Liver (tissue), 9 donors: Measurements from ENCODE around the gene SCN8A. TPM values are rescaled to one million over a fixed set of nuclear protein-coding genes. Genes with fewer than 3 reads are reported as not detected.

Source experiments
- DNase-seq: peaks from one replicate; pipeline ENCODE4 v3.0.0-alpha.2; 2017; ENCODE audit warnings: low spot score
- H3K27ac ChIP-seq, 2 donors: one replicate each; pipeline ENCODE4 v1.7.0; 2013; ENCODE audit warnings: inconsistent platforms in 2 of 2, low read length in 2 of 2, control low read depth in 1 of 2, low read depth in 1 of 2, mild to moderate bottlenecking in 1 of 2
- H3K27me3 ChIP-seq, 4 donors: one replicate each; pipeline versions ENCODE4 v1.6.1 to v1.7.0; 2013; ENCODE audit warnings: low read length in 3 of 4, inconsistent platforms in 1 of 4, mild to moderate bottlenecking in 1 of 4, moderate library complexity in 1 of 4; ENCODE audit not compliant: control insufficient read depth in 4 of 4, insufficient read depth in 4 of 4
- H3K36me3 ChIP-seq, 4 donors: one replicate each; pipeline versions ENCODE4 v1.6.1 to v1.7.0; 2013; ENCODE audit warnings: low read length in 3 of 4, mild to moderate bottlenecking in 3 of 4, low read depth in 1 of 4, moderate library complexity in 1 of 4; ENCODE audit not compliant: control insufficient read depth in 4 of 4, insufficient read depth in 3 of 4
- H3K4me1 ChIP-seq, 4 donors: one replicate each; pipeline versions ENCODE4 v1.6.1 to v1.7.0; 2013; ENCODE audit warnings: low read length in 3 of 4, mild to moderate bottlenecking in 3 of 4, moderate library complexity in 1 of 4; ENCODE audit not compliant: control insufficient read depth in 4 of 4, insufficient read depth in 4 of 4
- H3K4me3 ChIP-seq, 3 donors: one replicate each; pipeline versions ENCODE4 v1.6.1 to v1.7.0; 2013; ENCODE audit warnings: low read length in 3 of 3, control low read depth in 1 of 3, low read depth in 1 of 3, mild to moderate bottlenecking in 1 of 3
- H3K9ac ChIP-seq, 2 donors: one replicate each; pipeline ENCODE4 v1.7.0; 2013; ENCODE audit warnings: low read length in 2 of 2, mild to moderate bottlenecking in 2 of 2, moderate library complexity in 2 of 2, control low read depth in 1 of 2, low read depth in 1 of 2
- H3K9me3 ChIP-seq, 4 donors: one replicate each; pipeline versions ENCODE4 v1.6.1 to v1.7.0; 2013; ENCODE audit warnings: low read length in 3 of 4; ENCODE audit not compliant: control insufficient read depth in 4 of 4
- ATF3 ChIP-seq: IDR thresholded peaks from 2 replicates; pipeline ENCODE4 v1.6.1; 2016; ENCODE audit warnings: antibody characterized with exemption
- FOXA1 ChIP-seq: IDR thresholded peaks from 2 replicates; pipeline ENCODE4 v1.6.1; 2016; ENCODE audit warnings: antibody characterized with exemption
- GABPA ChIP-seq, 2 donors: IDR thresholded peaks in 1 of 2; conservative IDR thresholded peaks in 1 of 2; 2 replicates each; pipeline ENCODE4 v1.6.1; 2016; ENCODE audit warnings: antibody characterized with exemption in 2 of 2, mild to moderate bottlenecking in 1 of 2, moderate library complexity in 1 of 2
- HNF4A ChIP-seq, 2 donors: conservative IDR thresholded peaks; 2 replicates each; pipeline ENCODE4 v1.6.1; 2016; ENCODE audit warnings: antibody characterized with exemption in 2 of 2, mild to moderate bottlenecking in 2 of 2
- MAX ChIP-seq: IDR thresholded peaks from 2 replicates; pipeline ENCODE4 v1.6.1; 2016; ENCODE audit warnings: antibody characterized with exemption
- NR2F2 ChIP-seq: IDR thresholded peaks from 2 replicates; pipeline ENCODE4 v1.6.1; 2016; ENCODE audit warnings: antibody characterized with exemption
- RXRA ChIP-seq, 2 donors: IDR thresholded peaks; 2 replicates each; pipeline ENCODE4 v1.6.1; 2017 to 2018; ENCODE audit warnings: antibody characterized with exemption in 2 of 2, mild to moderate bottlenecking in 1 of 2
- SP1 ChIP-seq: IDR thresholded peaks from 2 replicates; pipeline ENCODE4 v1.6.1; 2018; ENCODE audit warnings: antibody characterized with exemption, mild to moderate bottlenecking
- YY1 ChIP-seq: IDR thresholded peaks from 2 replicates; pipeline ENCODE4 v1.6.1; 2016; ENCODE audit warnings: antibody characterized with exemption, mild to moderate bottlenecking
- ZBTB33 ChIP-seq: IDR thresholded peaks from 2 replicates; pipeline ENCODE4 v1.6.1; 2016; ENCODE audit warnings: antibody characterized with exemption
- WGBS: extraction: QIAGEN DNeasy Blood & Tissue Kit; methylation state at CpG from one replicate; pipeline ENCODE4 v1.1.7; 2013; 5-methylcytosine and 5-hydroxymethylcytosine counted together
- polyA plus RNA-seq, 2 donors: library from polyadenylated mRNA; stranded (reverse) in 1 of 2; unstranded in 1 of 2; fragments of 200-250 nt in 1 of 2; fragments of >200 nt in 1 of 2; fragmentation: Nextera tagmentation in 1 of 2; extraction: Ambion mirVana in 1 of 2; gene quantifications; one replicate each; pipeline versions ENCODE4 v1.2.1 to v1.2.3, GENCODE V29; 2013 to 2015
- total RNA-seq, 2 donors: library from RNA; depleted of rRNA; stranded (reverse); fragments of >200 nt; gene quantifications; one replicate each; pipeline ENCODE4 v1.2.3, GENCODE V29; 2014
- donor health status: healthy.
- donor health status: healthy.
- donor health status: healthy.
- donor health status: healthy.
- donor health status: healthy.

Gene SCN8A
- total and polyA plus RNA-seq, 4 donors = 0.84 to 12.7 (median 3.8) TPM

GRCh38 chr12:51852404-51853137 is 261.5 kb downstream of the SCN8A start:
- Histone ChIP-seq H3K4me1 (peaks cover 2 to 13% (median 8%) of the 10 kb centered on the region in 4 donors), H3K4me3 (no peak overlapping the region), H3K27me3 (peaks cover 0 to 6% (median 0%) of the 10 kb centered on the region in 4 donors), H3K27ac (no peak overlapping the region), H3K9me3 (no peaks in the 10 kb centered on the region), H3K9ac (no peak overlapping the region), H3K36me3 (no peaks in the 10 kb centered on the region)
- 89% methylated on average over 5 of the region's 5 CpGs for WGBS
- DNase-seq = no peak
- TF ChIP-seq MAX = no peak
- TF ChIP-seq GABPA (IDR thresholded peaks at IDR 0.05 in 1 of 2, conservative IDR thresholded peaks at IDR 0.05 in 1 of 2) = no peak
- TF ChIP-seq YY1 = no peak
- no peak for TF ChIP-seq RXRA (IDR thresholded peaks at IDR 0.05)
- no peak for TF ChIP-seq ZBTB33
- no peak for TF ChIP-seq ATF3

- Histone ChIP-seq H3K9ac (no peak overlapping the region), H3K4me1 (peaks cover 0 to 7% (median 2%) of the 10 kb centered on the region in 4 donors), H3K4me3 (no peak overlapping the region), H3K27ac (no peak overlapping the region), H3K27me3 (peaks cover 0 to 6% (median 0%) of the 10 kb centered on the region in 4 donors), H3K36me3 (no peaks in the 10 kb centered on the region), H3K9me3 (no peaks in the 10 kb centered on the region)
- DNase-seq = no peak
- WGBS = 40% methylated on average over 21 of the region's 21 CpGs
- TF ChIP-seq HNF4A (conservative IDR thresholded peaks at IDR 0.05) = peak; percentile 16 to 39
- TF ChIP-seq GABPA (IDR thresholded peaks at IDR 0.05 in 1 of 2, conservative IDR thresholded peaks at IDR 0.05 in 1 of 2) = no peak
These were observed 264.8 kb downstream of the SCN8A start for GRCh38 chr12:51855586-51856428.

GRCh38 chr12:51860986-51861385 is 270.0 kb downstream of the SCN8A start:
- WGBS = 97% methylated on average over 3 of the region's 3 CpGs
- H3K4me3 ChIP-seq = no peak overlapping the region
- no peak overlapping the region for H3K9ac ChIP-seq
- TF ChIP-seq YY1 (no peak), FOXA1 (no peak), ZBTB33 (no peak), NR2F2 (no peak), GABPA (IDR thresholded peaks at IDR 0.05 in 1 of 2, conservative IDR thresholded peaks at IDR 0.05 in 1 of 2) (no peak), SP1 (no peak)
- peaks cover 0 to 6% (median 0%) of the 10 kb centered on the region in 4 donors for H3K27me3 ChIP-seq
- no peak for DNase-seq
- H3K9me3 ChIP-seq = no peaks in the 10 kb centered on the region
- H3K36me3 ChIP-seq = no peaks in the 10 kb centered on the region
- H3K27ac ChIP-seq = no peak overlapping the region
- H3K4me1 ChIP-seq = peaks cover 0 to 13% (median 1%) of the 10 kb centered on the region in 4 donors

Other genes starting within 250 kb of the SCN8A start
- gene CELA1, start 244.6 kb upstream of the SCN8A start, total RNA-seq = not detected
- not detected for gene CELA1, start 244.6 kb upstream of the SCN8A start, polyA plus RNA-seq
- gene GALNT6, start 199.8 kb upstream of the SCN8A start, total RNA-seq = 10 to 100 TPM in 1 of 2 donors, 1 to 10 TPM in 1; 1.5 to 24.1 TPM
- gene GALNT6, start 199.8 kb upstream of the SCN8A start, polyA plus RNA-seq = under 1 TPM; 0.40 to 0.80 TPM
- 1 to 10 TPM in 1 of 2 donors, under 1 TPM in 1; 0.75 to 1.0 TPM for gene SLC4A8, start 166.4 kb upstream of the SCN8A start, total RNA-seq
- under 1 TPM in 1 of 2 donors, not detected in 1; 0.07 TPM for gene SLC4A8, start 166.4 kb upstream of the SCN8A start, polyA plus RNA-seq